AG09309 (cell line): ENCODE results near the gene ZNF688.

Experiments used
- DNase-seq: peaks from one replicate; pipeline ENCODE4 v3.0.0-alpha.2; 2010; ENCODE audit warnings: low read depth
- H3K4me3 ChIP-seq: 2 replicates; pipeline ENCODE4 v1.5.1; 2011; ENCODE audit warnings: mild to moderate bottlenecking, low read depth, low read length, moderate library complexity; ENCODE audit not compliant: control insufficient read depth
- CTCF ChIP-seq: IDR thresholded peaks from 2 replicates; pipeline ENCODE4 v1.5.1; 2011; ENCODE audit warnings: mild to moderate bottlenecking, low read depth, low read length, inconsistent platforms; ENCODE audit not compliant: insufficient read depth, control insufficient read depth; ENCODE audit errors: missing control alignments

Gene ZNF688

GRCh38 chr16:30562021-30562420 is 9.5 kb downstream of the ZNF688 start:
- TF ChIP-seq CTCF = no peak
- DNase-seq = no peak
- no peak overlapping the region for H3K4me3 ChIP-seq

GRCh38 chr16:30561089-30561816 is 10.3 kb downstream of the ZNF688 start:
- H3K4me3 ChIP-seq = peak overlapping the region; percentile 11
- no peak for TF ChIP-seq CTCF
- DNase-seq = no peak

- no peak for DNase-seq
- no peak for TF ChIP-seq CTCF
- no peak overlapping the region for H3K4me3 ChIP-seq
Measured at GRCh38 chr16:30559690-30560089, 11.8 kb downstream of the ZNF688 start.

GRCh38 chr16:30558789-30559377 is 12.6 kb downstream of the ZNF688 start:
- TF ChIP-seq CTCF = no peak
- no peak for DNase-seq
- H3K4me3 ChIP-seq = peak overlapping the region; percentile 15

GRCh38 chr16:30557957-30558788 is 13.3 kb downstream of the ZNF688 start, which contains the start of gene ZNF764:
ZNF764 (minus strand) TSS chr16:30558374; CDS start chr16:30558182, 192 bp downstream.
- no peak for TF ChIP-seq CTCF
- peak; percentile 85 for DNase-seq
- peak within 1 kb of the TSS; percentile 89 for H3K4me3 ChIP-seq

- DNase-seq = no peak
- TF ChIP-seq CTCF = no peak
- H3K4me3 ChIP-seq = peak overlapping the region; percentile 89
Measured at GRCh38 chr16:30557707-30557956, 13.9 kb downstream of the ZNF688 start.
